ENCODE measurements around the gene SDK2. TPM values are rescaled to one million over a fixed set of nuclear protein-coding genes. Genes with fewer than 3 reads are reported as not detected.

The SDK2 gene
- total and polyA plus RNA-seq, 9 donors, result 0.40 to 5.4 (median 0.96) TPM

DNA sequence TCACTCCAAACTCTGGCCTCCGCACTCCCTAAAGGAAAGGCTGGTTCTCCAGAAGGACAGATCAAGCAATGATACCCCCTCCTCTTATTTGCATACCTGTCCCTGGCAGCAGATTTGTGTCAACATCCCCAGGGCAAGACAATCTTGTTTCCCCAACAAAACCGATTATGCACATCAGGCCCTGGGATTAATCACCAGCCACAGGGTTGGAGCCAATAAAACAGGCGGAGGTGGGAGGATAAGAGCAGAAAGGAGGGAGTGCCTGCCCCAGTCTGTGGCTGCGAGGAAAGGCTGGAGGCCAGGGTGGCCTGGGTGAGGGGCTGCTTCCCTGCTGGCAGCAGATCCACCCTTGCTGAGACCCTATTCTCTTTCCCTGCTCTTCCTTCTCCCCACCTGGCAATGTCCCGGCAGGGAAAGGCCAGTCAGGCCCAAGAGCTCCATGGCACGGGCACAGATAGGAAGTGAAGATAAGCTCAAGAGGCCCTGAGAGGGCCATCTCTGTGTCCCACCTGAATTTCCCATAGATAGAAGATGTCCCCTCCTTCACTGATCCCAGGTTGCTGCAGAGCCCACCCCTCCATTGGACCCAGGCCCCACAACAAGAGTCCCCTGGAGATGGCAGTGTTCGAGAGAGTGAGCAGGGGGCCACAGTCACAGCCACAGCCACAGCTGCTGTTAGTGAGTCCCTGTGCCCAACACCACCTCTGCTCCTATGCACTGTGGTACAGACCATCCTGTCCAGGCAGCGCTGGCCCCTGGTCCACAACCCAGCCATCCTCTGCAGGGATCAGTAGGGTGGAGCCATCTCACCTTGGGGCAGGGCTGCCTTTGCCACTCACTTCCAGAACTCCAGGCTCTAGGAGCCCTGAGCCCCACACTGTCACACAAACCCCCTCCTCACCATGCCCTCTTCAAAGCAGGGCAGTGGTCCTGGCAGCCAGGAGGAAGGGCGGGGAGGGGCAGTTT is 137.5 kb downstream of the SDK2 start:
- no peaks in the 10 kb centered on the region for H3K4me1 ChIP-seq (ENCODE audit: insufficient read depth)
- no peak overlapping the region for H3K27ac ChIP-seq
- H3K36me3 ChIP-seq, result no peaks in the 10 kb centered on the region
- intact Hi-C loops (cut with DNase I), result no loop called here
- no peak for TF ChIP-seq POLR2A (IDR thresholded peaks at IDR 0.05)
- TF ChIP-seq, protein P1, sequence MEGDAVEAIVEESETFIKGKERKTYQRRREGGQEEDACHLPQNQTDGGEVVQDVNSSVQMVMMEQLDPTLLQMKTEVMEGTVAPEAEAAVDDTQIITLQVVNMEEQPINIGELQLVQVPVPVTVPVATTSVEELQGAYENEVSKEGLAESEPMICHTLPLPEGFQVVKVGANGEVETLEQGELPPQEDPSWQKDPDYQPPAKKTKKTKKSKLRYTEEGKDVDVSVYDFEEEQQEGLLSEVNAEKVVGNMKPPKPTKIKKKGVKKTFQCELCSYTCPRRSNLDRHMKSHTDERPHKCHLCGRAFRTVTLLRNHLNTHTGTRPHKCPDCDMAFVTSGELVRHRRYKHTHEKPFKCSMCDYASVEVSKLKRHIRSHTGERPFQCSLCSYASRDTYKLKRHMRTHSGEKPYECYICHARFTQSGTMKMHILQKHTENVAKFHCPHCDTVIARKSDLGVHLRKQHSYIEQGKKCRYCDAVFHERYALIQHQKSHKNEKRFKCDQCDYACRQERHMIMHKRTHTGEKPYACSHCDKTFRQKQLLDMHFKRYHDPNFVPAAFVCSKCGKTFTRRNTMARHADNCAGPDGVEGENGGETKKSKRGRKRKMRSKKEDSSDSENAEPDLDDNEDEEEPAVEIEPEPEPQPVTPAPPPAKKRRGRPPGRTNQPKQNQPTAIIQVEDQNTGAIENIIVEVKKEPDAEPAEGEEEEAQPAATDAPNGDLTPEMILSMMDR (IDR thresholded peaks at IDR 0.05), result no peak
- no peak for TF ChIP-seq EP300 (IDR thresholded peaks at IDR 0.05)
- H3K4me3 ChIP-seq, result no peak overlapping the region
- no peaks in the 10 kb centered on the region for H3K9me3 ChIP-seq
- no peak for DNase-seq
- no peaks in the 10 kb centered on the region for H3K27me3 ChIP-seq
- WGBS, 3 donors, result 80 to 93% (median 92%) methylated on average over 9 of the region's 9 CpGs

DNA sequence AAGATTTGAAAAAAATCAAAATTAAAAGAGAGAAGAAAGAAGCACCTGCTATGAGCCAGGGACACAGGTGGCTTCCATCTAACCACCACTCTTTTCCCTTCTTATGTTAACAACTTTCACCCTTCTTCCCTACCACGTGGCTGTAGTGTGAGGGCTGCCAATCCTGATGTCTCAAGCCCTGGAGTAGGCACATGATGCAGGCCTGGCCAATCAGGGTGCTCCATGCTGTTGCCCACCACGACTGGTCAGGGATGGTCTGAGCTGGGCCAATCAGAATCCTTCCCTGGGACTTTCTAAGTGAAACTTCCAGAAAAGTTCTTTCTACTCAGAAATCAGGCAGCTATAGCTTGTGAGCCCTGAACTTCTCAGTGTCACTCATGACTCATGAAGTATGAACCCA is 140.7 kb downstream of the SDK2 start:
- no peaks in the 10 kb centered on the region for H3K9me3 ChIP-seq
- intact Hi-C loops (cut with DNase I), result no loop called here
- H3K36me3 ChIP-seq, result no peaks in the 10 kb centered on the region
- H3K27ac ChIP-seq, result no peak overlapping the region
- no peak overlapping the region for H3K4me3 ChIP-seq
- no peak for TF ChIP-seq EP300 (IDR thresholded peaks at IDR 0.05)
- TF ChIP-seq, protein P1 (IDR thresholded peaks at IDR 0.05), result no peak
- no peak for TF ChIP-seq POLR2A (IDR thresholded peaks at IDR 0.05)
- 39 to 61% (median 45%) methylated on average over 2 of the region's 2 CpGs for WGBS, 3 donors
- DNase-seq, result no peak
- H3K4me1 ChIP-seq (ENCODE audit: insufficient read depth), result no peaks in the 10 kb centered on the region
- H3K27me3 ChIP-seq, result no peaks in the 10 kb centered on the region

DNA sequence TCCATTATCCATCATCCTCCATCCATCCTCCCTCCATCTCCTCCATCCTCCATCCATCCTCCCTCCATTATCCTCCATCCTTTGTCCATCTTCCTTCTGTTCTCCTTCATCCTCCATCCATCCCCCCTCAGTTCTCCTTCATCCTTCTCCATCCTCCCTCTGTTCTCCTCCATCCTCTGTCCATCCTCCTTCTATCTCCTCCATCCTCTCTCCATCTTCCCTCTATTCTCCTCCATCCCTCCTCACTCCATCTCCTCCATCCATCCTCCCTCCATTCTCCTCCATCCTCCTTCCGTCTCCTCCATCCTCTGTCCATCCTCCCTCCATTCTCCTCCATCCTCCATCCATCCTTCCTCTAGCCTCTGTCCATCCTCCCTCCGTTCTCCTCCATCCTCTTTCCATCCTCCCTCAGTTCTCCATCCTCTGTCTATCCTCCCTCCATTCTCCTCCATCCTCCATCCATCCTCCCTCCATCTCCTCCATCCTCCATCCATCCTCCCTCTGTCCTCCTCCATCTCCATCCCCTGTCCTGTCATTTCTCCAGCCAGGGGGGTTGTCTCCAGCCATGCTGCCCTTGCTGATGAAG is 143.7 kb downstream of the SDK2 start:
- intact Hi-C loops (cut with DNase I), result no loop called here
- no peak for TF ChIP-seq POLR2A (IDR thresholded peaks at IDR 0.05)
- TF ChIP-seq, protein P1 (IDR thresholded peaks at IDR 0.05), result no peak
- TF ChIP-seq EP300 (IDR thresholded peaks at IDR 0.05), result no peak
- no peaks in the 10 kb centered on the region for H3K4me1 ChIP-seq (ENCODE audit: insufficient read depth)
- 48 to 75% (median 65%) methylated on average over 2 of the region's 2 CpGs for WGBS, 3 donors
- H3K9me3 ChIP-seq, result no peaks in the 10 kb centered on the region
- no peak overlapping the region for H3K27ac ChIP-seq
- H3K4me3 ChIP-seq, result no peak overlapping the region
- no peaks in the 10 kb centered on the region for H3K36me3 ChIP-seq
- no peaks in the 10 kb centered on the region for H3K27me3 ChIP-seq
- DNase-seq, result no peak

DNA sequence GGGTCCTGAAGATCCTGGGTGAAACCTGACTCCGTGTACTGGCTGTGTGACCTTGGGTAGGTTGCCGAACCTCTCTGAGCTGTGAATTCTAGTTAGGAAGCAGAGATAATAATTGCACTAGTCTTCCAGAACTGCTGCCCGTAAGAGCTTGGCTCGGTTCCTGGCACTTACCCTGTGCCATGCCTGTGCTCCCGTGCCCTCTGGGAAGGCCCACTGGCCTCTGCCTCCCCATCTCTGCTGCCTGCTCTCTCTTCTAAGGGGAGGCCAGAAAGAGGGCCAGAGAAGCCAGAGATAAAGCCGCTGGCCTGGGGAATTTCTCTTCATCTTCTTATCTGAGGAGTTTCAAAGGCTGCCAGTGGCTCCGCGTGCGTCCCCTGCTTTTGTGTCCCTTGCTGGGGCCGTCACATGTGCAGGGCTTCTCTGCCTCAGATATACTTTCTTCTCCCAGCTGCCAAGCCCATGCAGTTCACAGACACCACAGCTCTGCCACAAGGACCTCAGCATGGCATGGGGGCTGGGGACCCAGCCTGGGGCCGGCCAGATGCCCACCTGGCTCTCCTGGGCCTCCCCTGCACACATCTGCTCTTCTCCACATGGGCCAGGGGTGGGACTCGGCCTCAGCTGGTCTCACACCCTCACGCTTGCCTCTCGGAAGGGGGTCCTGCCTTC is 145.2 kb downstream of the SDK2 start:
- Histone ChIP-seq H3K27me3 (no peaks in the 10 kb centered on the region), H3K36me3 (no peaks in the 10 kb centered on the region), H3K9me3 (no peaks in the 10 kb centered on the region), H3K27ac (no peak overlapping the region), H3K4me1 (ENCODE audit: insufficient read depth) (no peaks in the 10 kb centered on the region), H3K4me3 (no peak overlapping the region)
- intact Hi-C loops (cut with DNase I), result no loop called here
- no peak for DNase-seq
- TF ChIP-seq POLR2A (IDR thresholded peaks at IDR 0.05) (no peak), EP300 (IDR thresholded peaks at IDR 0.05) (no peak)
- TF ChIP-seq, protein P1 (IDR thresholded peaks at IDR 0.05), result no peak
- 69 to 73% (median 70%) methylated on average over 14 of the region's 14 CpGs for WGBS, 3 donors

Measured in ovary (tissue), 9 donors.